ENCODE results near the gene PRR35.
"Not testable (repeated sequence)": the region's sequence is repeated elsewhere in the genome, so short reads cannot be mapped to it uniquely, and the experiment has no call there.

PRR35 gene

DNA sequence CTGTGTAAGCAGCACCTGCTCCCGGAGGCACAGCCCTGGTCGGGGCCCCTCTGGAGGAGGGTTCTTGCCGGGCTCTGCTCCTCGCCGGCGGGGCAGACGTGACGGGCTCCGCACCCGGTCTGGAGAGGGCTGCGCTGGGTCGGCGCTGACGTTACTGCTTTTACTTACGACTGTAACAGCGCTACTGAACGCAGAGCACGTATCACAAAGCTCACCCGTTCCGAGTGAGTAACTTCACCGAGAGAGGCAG is 28.4 kb downstream of the PRR35 start:
- peak overlapping the region; percentile 91 for H3K4me3 ChIP-seq (ENCODE audit: low read length)
- DNase-seq (ENCODE audit: low read depth, low spot score) = no peak

DNA sequence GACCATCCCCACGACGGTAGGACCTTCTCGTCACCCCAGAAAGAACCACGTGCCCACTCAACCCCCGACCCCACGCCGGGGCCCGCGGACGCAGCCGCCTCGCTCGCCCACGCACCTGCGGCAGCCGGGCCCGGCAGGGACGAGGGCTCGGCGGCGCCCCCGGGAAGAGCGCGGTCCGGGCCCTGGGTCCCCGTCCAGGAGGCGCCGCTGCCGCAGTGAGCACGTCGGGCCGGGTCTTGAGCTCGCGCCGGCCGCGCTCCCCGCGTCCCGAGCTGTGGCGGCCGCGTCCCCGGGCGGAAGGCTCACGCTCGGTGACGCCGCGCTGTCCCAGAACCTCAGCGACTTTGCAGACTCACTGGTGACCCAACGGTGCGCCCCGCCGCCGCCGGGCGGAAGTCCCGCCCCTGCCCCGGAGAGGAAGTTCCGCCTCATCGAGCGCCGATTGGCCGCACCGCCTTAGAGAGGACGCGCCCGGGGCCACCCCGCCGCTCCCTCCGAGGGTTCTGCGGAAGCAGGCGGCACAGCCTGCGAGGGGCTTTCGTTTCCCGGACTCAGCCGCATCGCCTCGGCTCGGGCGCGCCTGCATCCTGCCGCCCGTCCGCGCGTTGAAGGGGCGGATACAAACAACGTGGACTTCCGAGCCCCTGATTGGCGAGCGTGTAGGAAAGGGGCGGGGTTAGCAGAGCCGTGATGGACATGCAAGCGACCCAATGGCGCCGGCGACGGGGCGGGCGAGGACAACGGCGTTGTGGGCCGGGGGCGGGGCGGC is 28.9 kb downstream of the PRR35 start:
- peak overlapping the region; percentile 91 for H3K4me3 ChIP-seq (ENCODE audit: low read length)
- peak; percentile 94 for DNase-seq (ENCODE audit: low read depth, low spot score)

DNA sequence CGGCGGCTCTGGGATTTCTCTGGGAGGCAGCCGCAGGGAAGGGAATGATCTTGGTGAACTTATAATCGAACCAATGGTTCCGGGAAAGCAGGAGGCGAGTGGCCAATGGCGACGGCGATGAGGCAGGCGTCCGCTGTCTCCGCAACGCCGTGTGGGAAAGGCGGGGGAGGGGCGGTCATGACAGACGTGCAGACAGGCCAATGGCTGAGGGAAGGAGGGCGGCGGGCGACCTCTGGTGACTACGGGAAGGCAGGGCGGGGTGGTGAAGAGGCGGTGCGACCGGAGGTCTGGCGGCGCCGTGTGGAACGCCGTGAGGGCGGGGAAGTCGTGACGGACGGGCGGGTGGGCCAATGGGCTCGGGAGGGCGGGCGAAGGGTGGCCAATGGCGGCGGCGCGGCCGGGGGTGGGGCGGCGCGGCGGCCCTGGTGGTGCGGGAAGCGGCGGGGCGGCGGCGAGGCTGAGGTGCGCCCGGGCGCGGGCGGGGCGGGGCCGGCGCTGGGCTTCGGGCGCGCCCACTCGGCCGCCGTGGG is 29.5 kb downstream of the PRR35 start, which contains the start of gene RAB40C:
RAB40C (plus strand) TSS at position 409 of the 530 bp plus-strand sequence. CDS start 226 bp downstream, outside the sequence.
- H3K4me3 ChIP-seq (ENCODE audit: low read length) = peak within 1 kb of the TSS; percentile 91
- peak; percentile 96 for DNase-seq (ENCODE audit: low read depth, low spot score)

DNA sequence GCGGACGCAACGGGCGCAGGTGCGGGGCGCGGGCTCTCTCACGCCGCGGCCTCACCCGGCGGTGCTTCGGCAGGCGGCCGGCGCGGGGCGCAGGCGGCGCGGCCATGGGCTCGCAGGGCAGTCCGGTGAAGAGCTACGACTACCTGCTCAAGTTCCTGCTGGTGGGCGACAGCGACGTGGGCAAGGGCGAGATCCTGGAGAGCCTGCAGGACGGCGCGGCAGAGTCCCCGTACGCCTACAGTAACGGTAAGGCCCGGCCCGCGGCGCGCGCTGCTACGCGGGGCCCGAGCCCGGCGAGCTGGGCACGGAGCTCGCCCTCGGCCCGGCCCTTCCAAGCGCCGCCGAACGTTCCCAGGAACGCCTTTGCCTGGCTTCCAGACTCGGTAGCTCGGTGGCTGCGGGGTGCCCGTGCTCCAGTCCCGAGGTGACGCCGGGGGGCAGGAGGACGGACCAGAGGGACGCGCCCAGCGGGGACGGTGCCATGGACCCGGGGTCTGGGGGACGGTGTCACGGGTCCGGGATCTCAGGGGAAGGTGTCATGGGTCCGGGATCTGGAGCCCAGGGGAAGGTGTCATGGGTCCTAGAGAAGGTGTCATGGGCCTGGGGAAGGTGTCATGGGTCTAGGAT is 30.1 kb downstream of the PRR35 start:
- H3K4me3 ChIP-seq (ENCODE audit: low read length) = peak overlapping the region; percentile 76
- no peak for DNase-seq (ENCODE audit: low read depth, low spot score)

DNA sequence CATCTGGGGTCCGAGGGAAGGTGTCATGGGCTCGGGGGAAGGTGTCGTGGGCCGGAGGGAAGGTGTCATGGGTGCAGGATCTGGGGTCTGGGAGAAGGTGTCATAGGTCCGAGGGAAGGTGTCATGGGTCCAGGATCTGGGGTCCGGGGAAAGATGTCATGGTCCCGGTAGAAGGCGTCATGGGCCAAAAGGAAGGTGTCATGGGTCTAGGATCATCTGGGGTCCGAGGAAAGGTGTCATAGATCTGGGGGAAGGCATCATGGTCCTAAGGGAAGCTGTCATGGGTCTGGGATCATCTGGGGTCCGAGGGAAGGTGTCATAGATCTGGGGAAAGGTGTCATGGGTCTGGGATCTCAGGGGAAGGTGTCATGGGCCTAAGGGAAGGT is 30.6 kb downstream of the PRR35 start:
- H3K4me3 ChIP-seq (ENCODE audit: low read length) = peak overlapping the region; percentile 76
- DNase-seq (ENCODE audit: low read depth, low spot score) = no peak

DNA sequence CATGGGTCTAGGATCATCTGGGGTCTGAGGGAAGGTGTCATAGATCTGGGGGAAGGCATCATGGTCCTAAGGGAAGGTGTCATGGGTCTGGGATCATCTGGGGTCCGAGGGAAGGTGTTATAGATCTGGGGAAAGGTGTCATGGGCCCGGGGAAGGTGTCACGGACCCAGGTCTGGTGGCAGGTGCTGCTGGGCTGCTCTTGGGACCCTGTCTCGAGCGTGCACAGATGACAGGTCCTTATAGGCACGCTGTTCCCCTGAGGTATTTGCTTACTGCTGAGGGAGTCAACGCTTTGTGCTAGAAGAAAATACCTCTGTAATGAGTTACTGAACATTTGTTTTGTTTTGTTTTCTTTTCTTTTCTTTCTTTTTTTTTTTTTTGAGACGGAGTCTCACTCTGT is 31.0 kb downstream of the PRR35 start:
- DNase-seq (ENCODE audit: low read depth, low spot score) = no peak

DNA sequence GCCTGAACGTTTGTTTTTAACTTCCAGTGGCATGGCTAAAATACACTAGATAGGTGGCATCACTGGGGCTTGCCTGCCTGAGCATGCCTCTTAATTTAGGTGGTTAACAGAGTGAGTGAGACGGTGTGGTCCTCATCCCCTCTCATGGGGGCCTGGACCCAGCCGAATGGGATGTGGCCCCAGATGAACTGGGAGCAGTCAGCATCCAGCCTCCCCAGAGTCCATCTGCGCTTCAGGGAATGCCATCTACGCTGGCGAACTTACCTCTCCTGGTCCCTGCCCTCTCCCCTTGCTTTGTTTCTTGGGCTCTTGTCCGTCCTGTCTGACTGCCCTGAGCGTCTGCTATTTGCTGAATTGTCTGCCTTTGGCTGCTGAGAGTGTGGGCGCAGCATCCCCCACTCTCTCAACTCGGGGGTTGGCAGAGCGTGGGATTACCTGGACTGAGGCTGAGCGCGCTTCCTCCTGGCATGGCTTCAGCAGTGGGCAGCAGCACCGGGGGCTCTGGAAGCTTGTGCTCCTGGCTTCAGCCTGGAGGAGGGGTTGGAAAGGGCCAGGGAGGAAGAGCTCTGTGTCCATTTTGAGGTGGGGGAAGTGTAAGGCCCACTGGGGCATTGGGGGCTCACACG is 31.8 kb downstream of the PRR35 start:
- DNase-seq (ENCODE audit: low read depth, low spot score) = no peak
- no peak overlapping the region for H3K4me3 ChIP-seq (ENCODE audit: low read length)

More for the DNA sequence above, 31.0 kb downstream of the PRR35 start:
- peak overlapping the region; percentile 76 for H3K4me3 ChIP-seq (ENCODE audit: low read length)

DNA sequence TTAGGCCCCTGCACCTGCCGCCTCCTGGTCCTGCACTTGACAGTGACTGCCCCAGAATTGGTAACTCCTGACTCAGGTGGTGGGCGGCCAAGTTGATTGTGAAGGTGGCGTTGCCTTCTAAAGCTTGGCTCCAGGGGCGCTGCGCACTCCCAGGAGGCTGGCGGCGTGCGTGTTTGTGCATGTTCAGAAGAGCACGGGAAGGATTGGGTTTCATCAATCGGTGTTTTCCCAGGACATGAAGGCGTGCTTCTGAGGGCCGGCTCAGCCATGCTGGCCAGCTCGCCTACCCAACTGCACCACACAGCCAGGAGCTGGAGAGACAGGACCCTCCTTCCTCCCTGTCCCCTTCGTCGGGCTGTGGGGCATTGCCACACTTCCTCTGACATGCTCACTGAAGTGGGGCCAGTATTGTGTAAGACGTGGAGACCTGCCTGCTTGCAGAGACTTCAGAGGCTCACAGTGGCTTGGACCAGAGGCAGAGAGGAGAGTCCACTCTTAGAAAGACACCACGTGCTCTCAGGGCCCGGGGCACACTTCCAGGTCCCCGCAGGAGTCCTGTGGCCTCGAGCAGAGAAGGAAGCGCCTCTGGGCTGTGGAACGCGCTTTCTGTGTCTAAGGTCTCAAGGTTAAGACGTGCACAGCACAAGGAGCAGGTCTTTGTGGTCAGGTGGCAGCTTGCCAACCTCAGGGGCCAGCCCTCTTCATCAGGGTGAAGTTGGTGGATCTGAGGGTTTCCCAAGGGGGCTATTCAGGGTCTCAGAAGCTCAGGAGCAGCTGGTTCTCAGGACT is 32.5 kb downstream of the PRR35 start:
- no peak for DNase-seq (ENCODE audit: low read depth, low spot score)
- H3K4me3 ChIP-seq (ENCODE audit: low read length) = no peak overlapping the region

DNA sequence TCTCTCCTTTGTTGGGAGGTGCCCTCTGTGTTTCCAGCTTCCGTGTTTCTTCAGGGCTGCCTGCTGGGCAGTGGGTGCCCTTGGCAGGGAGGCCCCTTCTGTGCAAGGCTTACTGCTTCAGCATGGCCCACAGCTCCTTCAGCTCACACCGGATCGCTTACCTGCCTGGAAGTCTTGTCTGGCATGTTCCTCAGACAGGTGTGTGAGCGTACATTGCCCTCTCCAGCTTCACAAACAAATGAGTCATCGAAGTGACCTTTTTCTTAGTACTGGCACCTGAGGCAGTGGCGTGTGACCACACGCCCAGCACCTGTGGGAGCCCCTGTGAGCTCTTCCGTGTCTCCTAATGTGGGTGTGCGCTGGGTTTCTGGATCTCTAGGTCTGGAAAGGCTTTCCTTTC is 33.2 kb downstream of the PRR35 start:
- DNase-seq (ENCODE audit: low read depth, low spot score) = no peak
- H3K4me3 ChIP-seq (ENCODE audit: low read length) = no peak overlapping the region

DNA sequence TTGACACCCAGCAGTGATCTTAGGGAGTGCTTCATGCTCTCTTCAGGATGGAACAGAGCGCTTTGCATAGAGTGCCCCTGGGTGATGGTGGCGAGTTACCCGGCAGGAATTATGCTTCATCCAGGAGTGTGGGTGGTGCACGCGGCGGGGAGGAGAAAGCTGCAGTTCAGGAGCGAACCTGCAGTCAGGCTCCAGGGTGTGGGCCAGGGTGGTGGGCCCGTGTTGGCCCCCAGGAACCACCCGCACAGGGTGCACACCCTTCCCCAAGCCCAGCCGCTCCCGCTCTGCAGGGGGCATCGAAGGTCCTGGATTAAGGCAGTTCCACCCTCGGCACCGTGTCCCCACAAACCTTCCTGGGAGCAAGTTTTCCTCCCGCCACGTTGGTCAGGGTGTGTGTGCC is 33.6 kb downstream of the PRR35 start:
- no peak for DNase-seq (ENCODE audit: low read depth, low spot score)
- H3K4me3 ChIP-seq (ENCODE audit: low read length) = no peak overlapping the region

DNA sequence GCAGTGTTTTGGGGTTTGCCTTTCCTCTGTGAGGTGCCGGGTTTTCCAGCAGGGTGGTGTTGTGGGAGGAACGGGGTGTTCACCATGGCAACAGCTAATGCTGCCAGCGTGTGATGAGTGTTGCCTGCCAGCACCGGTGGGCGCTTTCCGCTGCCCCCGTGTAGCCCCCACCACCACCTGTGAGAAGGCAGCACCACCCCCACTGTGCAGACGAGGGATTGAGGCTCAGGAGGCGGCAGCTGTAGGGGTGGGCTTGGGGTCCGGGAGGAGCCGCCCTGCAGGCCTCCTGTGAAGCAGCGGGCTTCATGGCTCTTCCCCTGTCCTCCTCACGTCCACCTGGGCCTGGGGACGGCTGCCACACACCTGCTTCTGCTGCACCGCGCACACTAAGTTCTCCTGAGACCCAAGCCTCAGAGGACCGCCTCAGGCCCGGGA is 34.9 kb downstream of the PRR35 start:
- H3K4me3 ChIP-seq (ENCODE audit: low read length) = no peak overlapping the region
- no peak for DNase-seq (ENCODE audit: low read depth, low spot score)

DNA sequence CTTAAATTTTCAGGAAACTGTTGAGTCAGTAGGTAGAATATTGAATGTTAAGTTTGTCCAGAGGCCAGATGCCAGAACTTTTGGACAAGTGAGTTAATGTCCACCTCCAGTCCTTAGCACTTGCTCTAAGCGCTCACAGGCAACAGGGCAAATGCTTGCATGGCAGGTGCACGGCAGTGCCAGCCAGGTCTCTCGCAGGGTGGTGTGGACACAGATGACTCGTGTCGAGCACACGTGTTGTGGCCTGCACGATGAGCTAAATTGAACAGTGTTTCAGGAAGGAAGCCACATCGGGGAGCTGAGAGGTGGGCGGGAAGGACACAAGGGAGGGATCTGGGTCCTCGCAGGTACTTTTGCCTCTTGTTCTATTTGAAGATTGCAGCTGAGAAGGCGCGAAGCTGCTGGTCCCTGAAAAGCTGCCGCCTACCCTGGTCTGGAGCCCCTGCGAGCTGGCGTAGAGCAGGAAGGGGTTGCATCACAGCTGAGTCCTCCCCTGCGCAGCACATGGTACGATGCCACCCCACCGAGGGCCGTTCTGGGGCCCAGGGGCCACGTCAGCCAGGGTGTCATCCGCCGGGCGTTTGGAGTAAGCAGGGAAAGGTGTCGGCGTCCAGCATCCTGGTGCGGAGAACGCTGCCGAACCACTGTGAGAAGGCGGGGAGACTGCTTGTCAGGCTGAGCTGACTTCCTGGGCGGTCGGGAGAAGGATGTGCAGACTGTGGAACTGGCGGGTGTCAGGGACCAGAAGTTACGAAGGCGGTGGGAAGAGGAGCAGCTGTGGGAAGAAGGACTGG is 35.9 kb downstream of the PRR35 start:
- no peak overlapping the region for H3K4me3 ChIP-seq (ENCODE audit: low read length)
- no peak for DNase-seq (ENCODE audit: low read depth, low spot score)

DNA sequence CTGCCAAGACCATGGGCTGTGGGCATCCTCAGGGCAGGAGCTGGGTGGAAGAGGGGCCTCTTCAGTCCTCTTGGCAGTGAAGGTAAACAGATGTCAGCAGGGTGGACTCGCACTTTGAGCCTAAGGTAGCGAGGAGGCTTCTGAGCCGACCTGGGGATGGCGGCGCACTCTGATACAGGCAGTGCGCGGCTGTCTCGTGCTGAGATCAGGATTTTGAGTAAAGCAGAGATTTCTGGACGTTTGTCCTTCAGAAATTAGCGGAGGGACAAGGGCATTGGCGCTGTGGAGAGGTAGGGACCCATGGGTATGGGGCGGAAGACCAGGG is 36.5 kb downstream of the PRR35 start:
- H3K4me3 ChIP-seq (ENCODE audit: low read length) = no peak overlapping the region
- no peak for DNase-seq (ENCODE audit: low read depth, low spot score)

DNA sequence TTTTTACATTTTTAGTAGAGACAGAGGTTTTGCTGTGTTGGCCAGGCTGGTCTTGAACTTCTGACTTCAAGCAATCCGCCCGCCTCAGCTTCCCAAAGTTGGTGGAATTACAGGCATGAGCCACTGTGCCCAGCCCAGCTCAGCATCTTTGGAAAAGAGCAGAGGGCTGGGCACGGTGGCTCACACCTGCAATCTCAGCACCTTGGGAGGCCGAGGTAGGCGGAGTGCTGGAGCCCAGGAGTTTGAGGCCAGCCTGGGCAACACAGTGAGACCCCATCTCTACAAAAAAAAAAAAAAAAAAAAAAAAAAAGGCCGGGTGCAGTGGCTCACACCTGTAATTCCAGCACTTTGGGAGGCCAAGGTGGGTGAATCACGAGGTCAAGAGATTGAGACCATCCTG is 37.5 kb downstream of the PRR35 start:
- H3K4me3 ChIP-seq (ENCODE audit: low read length); DNase-seq (ENCODE audit: low read depth, low spot score): not testable (repeated sequence)

DNA sequence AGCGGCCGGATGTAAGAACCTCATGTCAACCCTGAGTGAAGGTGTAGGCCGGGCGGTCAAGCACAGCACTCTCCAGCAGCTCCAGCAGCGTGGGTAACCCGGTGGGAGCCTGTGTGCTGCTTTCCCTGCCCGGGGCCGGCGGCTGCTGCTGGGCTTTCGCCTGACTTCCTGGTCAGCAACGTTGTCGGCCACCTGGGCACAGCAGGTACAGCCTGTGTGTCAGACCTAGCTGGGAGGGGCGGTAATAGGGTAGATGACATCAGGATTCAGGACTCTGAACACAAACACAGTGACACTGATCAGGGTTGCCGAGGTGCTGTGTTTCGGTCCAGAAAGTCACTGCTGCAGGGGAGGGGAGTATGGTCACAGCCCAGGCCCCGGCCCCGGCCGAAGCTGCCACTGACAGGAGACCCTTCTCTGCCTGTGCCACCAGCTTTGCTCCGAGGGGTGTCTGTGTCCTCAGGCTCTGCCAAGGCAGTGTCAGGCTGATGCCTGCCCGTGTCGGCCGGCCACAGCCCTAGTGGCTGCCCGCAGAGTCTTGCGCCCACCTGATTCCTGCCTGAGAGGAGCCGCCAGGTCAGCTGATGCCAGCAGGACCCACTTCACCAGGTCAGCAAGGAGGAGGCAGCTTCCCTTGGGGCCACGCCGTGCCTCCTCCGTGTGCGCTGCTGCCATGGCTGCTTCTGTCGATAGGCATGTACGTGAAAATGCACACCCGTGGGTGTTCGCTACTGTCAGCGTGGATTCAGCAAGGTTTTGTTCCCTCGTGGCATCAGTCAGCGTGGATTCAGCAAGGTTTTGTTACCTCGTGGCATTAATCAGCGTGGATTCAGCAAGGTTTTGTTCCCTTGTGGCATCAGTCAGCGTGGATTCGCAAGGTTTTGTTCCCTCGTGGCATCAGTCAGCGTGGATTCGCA is 38.9 kb downstream of the PRR35 start:
- no peak for DNase-seq (ENCODE audit: low read depth, low spot score)
- H3K4me3 ChIP-seq (ENCODE audit: low read length) = no peak overlapping the region

DNA sequence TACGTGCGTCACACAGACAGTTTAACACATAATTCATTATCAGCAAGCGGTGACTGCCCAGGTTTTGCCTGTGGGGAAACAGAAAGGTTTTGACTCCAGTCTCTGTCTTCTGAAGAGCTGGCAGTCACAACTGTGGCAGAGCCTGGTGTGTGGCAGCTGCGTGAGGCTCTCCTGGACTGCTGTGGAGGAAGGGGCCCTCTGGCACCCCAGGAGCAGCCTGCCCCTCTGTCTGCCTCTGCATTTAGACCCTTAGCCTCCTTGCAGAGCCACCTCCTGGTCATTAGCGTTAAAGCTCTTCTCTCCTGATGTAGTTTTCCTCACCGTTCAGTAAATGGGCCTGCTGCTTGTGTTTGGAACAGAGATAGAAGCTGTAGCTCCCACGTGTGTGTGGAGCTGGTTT is 40.6 kb downstream of the PRR35 start:
- DNase-seq (ENCODE audit: low read depth, low spot score) = peak; percentile 44
- H3K4me3 ChIP-seq (ENCODE audit: low read length) = no peak overlapping the region

DNA sequence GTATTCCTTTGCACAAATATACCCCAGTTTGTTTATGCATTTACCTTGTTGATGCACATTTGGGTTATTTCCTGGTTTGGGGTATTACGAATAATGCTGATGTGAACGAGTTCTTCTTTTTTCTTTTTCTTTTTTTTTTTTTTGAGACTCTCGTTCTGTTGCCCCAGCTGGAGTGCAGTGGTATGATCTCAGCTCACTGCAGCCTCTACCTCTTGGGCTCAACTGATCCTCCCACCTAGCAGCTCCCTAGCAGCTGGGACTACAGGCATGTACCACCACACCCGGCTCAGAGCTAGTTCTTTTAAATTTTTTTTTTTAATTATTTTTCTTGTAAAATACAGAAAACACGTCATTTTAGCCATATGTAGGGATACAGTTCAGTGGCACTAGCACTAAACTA is 43.7 kb downstream of the PRR35 start:
- DNase-seq (ENCODE audit: low read depth, low spot score) = no peak
- no peak overlapping the region for H3K4me3 ChIP-seq (ENCODE audit: low read length)

Data from Jurkat, Clone E6-1 (cell line).